GM12872 (cell line): Measurements from ENCODE around the gene ZNF789.

ENCODE experiments used
- CTCF ChIP-seq: IDR thresholded peaks from 3 replicates; pipeline ENCODE4 v1.5.1; 2011; ENCODE audit warnings: low read depth, mild to moderate bottlenecking, low read length, moderate library complexity; ENCODE audit not compliant: insufficient read depth

Gene ZNF789

GRCh38 chr7:99452541-99452940, 20.1 kb upstream of the ZNF789 start:
- TF ChIP-seq CTCF = no peak

GRCh38 chr7:99453105-99453504, 19.6 kb upstream of the ZNF789 start:
- no peak for TF ChIP-seq CTCF

GRCh38 chr7:99455874-99456273, 16.8 kb upstream of the ZNF789 start:
- no peak for TF ChIP-seq CTCF

- no peak for TF ChIP-seq CTCF
Observed at GRCh38 chr7:99456288-99456687, 16.4 kb upstream of the ZNF789 start.

- TF ChIP-seq CTCF = no peak
Observed at GRCh38 chr7:99457050-99457649, 15.5 kb upstream of the ZNF789 start.

- no peak for TF ChIP-seq CTCF
Observed at GRCh38 chr7:99457650-99458493, 14.8 kb upstream of the ZNF789 start.

GRCh38 chr7:99459087-99459486, 13.6 kb upstream of the ZNF789 start:
- peak; percentile 61 for TF ChIP-seq CTCF
